ENCODE data around the gene PPP1R27.

PPP1R27 gene

GRCh38 chr17:81851423-81851822, 16.6 kb upstream of the PPP1R27 start:
- Histone ChIP-seq H3K4me3 (IDR thresholded peaks at IDR 0.05; ENCODE audit: insufficient read depth, low read depth, low read length) (no peak overlapping the region), H4K20me1 (ENCODE audit: insufficient read depth) (peaks cover 6% of the 10 kb centered on the region; the same call in 1 of the 2 replicates), H3K27ac (no peak overlapping the region), H3K27me3 (ENCODE audit: insufficient read depth, low read depth) (no peaks in the 10 kb centered on the region), H2AFZ (ENCODE audit: low read depth) (no peak overlapping the region), H3K79me2 (ENCODE audit: insufficient read depth, low read depth) (peaks cover 44% of the 10 kb centered on the region), H3K36me3 (ENCODE audit: insufficient read depth) (peaks cover 36% of the 10 kb centered on the region; the same call in 1 of the 2 replicates), H3K4me2 (no peak overlapping the region), H3K4me1 (ENCODE audit: low read depth, poor library complexity, severe bottlenecking) (no peaks in the 10 kb centered on the region), H3K9ac (no peak overlapping the region)
- TF ChIP-seq, protein P1, sequence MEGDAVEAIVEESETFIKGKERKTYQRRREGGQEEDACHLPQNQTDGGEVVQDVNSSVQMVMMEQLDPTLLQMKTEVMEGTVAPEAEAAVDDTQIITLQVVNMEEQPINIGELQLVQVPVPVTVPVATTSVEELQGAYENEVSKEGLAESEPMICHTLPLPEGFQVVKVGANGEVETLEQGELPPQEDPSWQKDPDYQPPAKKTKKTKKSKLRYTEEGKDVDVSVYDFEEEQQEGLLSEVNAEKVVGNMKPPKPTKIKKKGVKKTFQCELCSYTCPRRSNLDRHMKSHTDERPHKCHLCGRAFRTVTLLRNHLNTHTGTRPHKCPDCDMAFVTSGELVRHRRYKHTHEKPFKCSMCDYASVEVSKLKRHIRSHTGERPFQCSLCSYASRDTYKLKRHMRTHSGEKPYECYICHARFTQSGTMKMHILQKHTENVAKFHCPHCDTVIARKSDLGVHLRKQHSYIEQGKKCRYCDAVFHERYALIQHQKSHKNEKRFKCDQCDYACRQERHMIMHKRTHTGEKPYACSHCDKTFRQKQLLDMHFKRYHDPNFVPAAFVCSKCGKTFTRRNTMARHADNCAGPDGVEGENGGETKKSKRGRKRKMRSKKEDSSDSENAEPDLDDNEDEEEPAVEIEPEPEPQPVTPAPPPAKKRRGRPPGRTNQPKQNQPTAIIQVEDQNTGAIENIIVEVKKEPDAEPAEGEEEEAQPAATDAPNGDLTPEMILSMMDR (conservative IDR thresholded peaks at IDR 0.05; ENCODE audit: low read depth, low read length), result no peak

GRCh38 chr17:81849457-81849856, 14.6 kb upstream of the PPP1R27 start:
- no peak overlapping the region for H2AFZ ChIP-seq (ENCODE audit: low read depth)
- no peak overlapping the region for H3K27ac ChIP-seq
- H4K20me1 ChIP-seq (ENCODE audit: insufficient read depth), result no peaks in the 10 kb centered on the region
- no peaks in the 10 kb centered on the region for H3K4me1 ChIP-seq (ENCODE audit: low read depth, poor library complexity, severe bottlenecking)
- H3K79me2 ChIP-seq (ENCODE audit: insufficient read depth, low read depth), result peaks cover 27% of the 10 kb centered on the region
- no peak overlapping the region for H3K4me3 ChIP-seq (IDR thresholded peaks at IDR 0.05; ENCODE audit: insufficient read depth, low read depth, low read length)
- no peaks in the 10 kb centered on the region for H3K27me3 ChIP-seq (ENCODE audit: insufficient read depth, low read depth)
- TF ChIP-seq, protein P1 (conservative IDR thresholded peaks at IDR 0.05; ENCODE audit: low read depth, low read length), result no peak
- H3K9ac ChIP-seq, result no peak overlapping the region
- no peak overlapping the region for H3K4me2 ChIP-seq
- peaks cover 37% of the 10 kb centered on the region; the same call in 1 of the 2 replicates for H3K36me3 ChIP-seq (ENCODE audit: insufficient read depth)

GRCh38 chr17:81846743-81847689, 12.2 kb upstream of the PPP1R27 start:
- Histone ChIP-seq H4K20me1 (ENCODE audit: insufficient read depth) (0 out of 2 replicates have a peak, but pooled peaks cover 3% of the 10 kb centered on the region), H3K36me3 (ENCODE audit: insufficient read depth) (peaks cover 18% of the 10 kb centered on the region; the same call in 1 of the 2 replicates), H3K4me3 (IDR thresholded peaks at IDR 0.05; ENCODE audit: insufficient read depth, low read depth, low read length) (no peak overlapping the region)

GRCh38 chr17:81845881-81846742, 11.3 kb upstream of the PPP1R27 start:
- Histone ChIP-seq H3K9ac (no peak overlapping the region), H3K4me3 (IDR thresholded peaks at IDR 0.05; ENCODE audit: insufficient read depth, low read depth, low read length) (no peak overlapping the region), H3K27me3 (ENCODE audit: insufficient read depth, low read depth) (no peaks in the 10 kb centered on the region), H2AFZ (ENCODE audit: low read depth) (no peak overlapping the region), H3K79me2 (ENCODE audit: insufficient read depth, low read depth) (0 out of 2 replicates have a peak, but pooled peaks cover under 1% of the 10 kb centered on the region), H3K4me1 (ENCODE audit: low read depth, poor library complexity, severe bottlenecking) (no peaks in the 10 kb centered on the region), H3K36me3 (ENCODE audit: insufficient read depth) (peaks cover 12% of the 10 kb centered on the region; the same call in 1 of the 2 replicates), H3K27ac (no peak overlapping the region), H3K4me2 (no peak overlapping the region), H4K20me1 (ENCODE audit: insufficient read depth) (0 out of 2 replicates have a peak, but pooled peaks cover 4% of the 10 kb centered on the region)
- TF ChIP-seq, protein P1 (conservative IDR thresholded peaks at IDR 0.05; ENCODE audit: low read depth, low read length), result no peak

More at GRCh38 chr17:81846743-81847689, 12.2 kb upstream of the PPP1R27 start:
- Histone ChIP-seq H3K27ac (no peak overlapping the region), H3K4me1 (ENCODE audit: low read depth, poor library complexity, severe bottlenecking) (no peaks in the 10 kb centered on the region), H3K27me3 (ENCODE audit: insufficient read depth, low read depth) (no peaks in the 10 kb centered on the region), H3K4me2 (no peak overlapping the region), H3K9ac (no peak overlapping the region), H3K79me2 (ENCODE audit: insufficient read depth, low read depth) (peaks cover 9% of the 10 kb centered on the region; the same call in 1 of the 2 replicates), H2AFZ (ENCODE audit: low read depth) (no peak overlapping the region)
- TF ChIP-seq, protein P1 (conservative IDR thresholded peaks at IDR 0.05; ENCODE audit: low read depth, low read length), result no peak
